Measurements from ENCODE around the gene GMCL2. TPM values are rescaled to one million over a fixed set of nuclear protein-coding genes. Genes with fewer than 3 reads are reported as not detected.

The GMCL2 gene
- total RNA-seq, 4 donors from 2014 or later = not detected

- TF ChIP-seq EP300 (IDR thresholded peaks at IDR 0.05; ENCODE audit: low read depth) (no peak), POLR2A (IDR thresholded peaks at IDR 0.05) (no peak), CTCF (IDR thresholded peaks at IDR 0.05) (no peak), POLR2AphosphoS5 (IDR thresholded peaks at IDR 0.05) (no peak)
- Histone ChIP-seq H3K4me1 (no peaks in the 10 kb centered on the region), H3K9me3 (no peaks in the 10 kb centered on the region), H3K27me3 (no peaks in the 10 kb centered on the region), H3K4me3 (no peak overlapping the region), H3K36me3 (no peaks in the 10 kb centered on the region), H3K27ac (no peak overlapping the region)
- WGBS, 2 donors (ENCODE audit: low coverage in 1 of 2) = 24 to 46% methylated on average over 3 to 4 of the region's 4 CpGs
- intact Hi-C loops (cut with DNase I; ENCODE audit: low total_unique reads) = no loop called here
- DNase-seq = no peak
- in situ Hi-C loops (cut with MboI; ENCODE audit: low pct_ligation_motif_present in 1 of 4, low pct_unique_long_range_greater_than_20kb in 1 of 4, low sequenced_read_pairs in 3 of 4) = no loop called here
These were observed 4.9 kb downstream of the GMCL2 start for GRCh38 chr5:178182158-178182876.

- Histone ChIP-seq H3K27ac (no peak overlapping the region), H3K27me3 (no peaks in the 10 kb centered on the region), H3K4me3 (no peak overlapping the region), H3K9me3 (no peaks in the 10 kb centered on the region), H3K4me1 (no peaks in the 10 kb centered on the region), H3K36me3 (no peaks in the 10 kb centered on the region)
- DNase-seq = no peak
- 41 to 57% methylated on average over 5 to 9 of the region's 9 CpGs for WGBS, 2 donors (ENCODE audit: low coverage in 1 of 2)
- intact Hi-C loops (cut with DNase I; ENCODE audit: low total_unique reads) = no loop called here
- TF ChIP-seq EP300 (IDR thresholded peaks at IDR 0.05; ENCODE audit: low read depth) = no peak
- no peak for TF ChIP-seq POLR2A (IDR thresholded peaks at IDR 0.05)
- TF ChIP-seq POLR2AphosphoS5 (IDR thresholded peaks at IDR 0.05) = no peak
- TF ChIP-seq CTCF (IDR thresholded peaks at IDR 0.05) = no peak
- in situ Hi-C loops (cut with MboI; ENCODE audit: low pct_ligation_motif_present in 1 of 4, low pct_unique_long_range_greater_than_20kb in 1 of 4, low sequenced_read_pairs in 3 of 4) = no loop called here
These were observed 6.9 kb downstream of the GMCL2 start for GRCh38 chr5:178180141-178180863.

GRCh38 chr5:178177569-178177968 is 9.6 kb downstream of the GMCL2 start:
- intact Hi-C loops (cut with DNase I; ENCODE audit: low total_unique reads) = no loop called here
- Histone ChIP-seq H3K36me3 (no peaks in the 10 kb centered on the region), H3K9me3 (no peaks in the 10 kb centered on the region), H3K27me3 (no peaks in the 10 kb centered on the region), H3K4me1 (no peaks in the 10 kb centered on the region), H3K4me3 (no peak overlapping the region), H3K27ac (no peak overlapping the region)
- TF ChIP-seq CTCF (IDR thresholded peaks at IDR 0.05) (no peak), POLR2A (IDR thresholded peaks at IDR 0.05) (no peak), POLR2AphosphoS5 (IDR thresholded peaks at IDR 0.05) (no peak), EP300 (IDR thresholded peaks at IDR 0.05; ENCODE audit: low read depth) (no peak)
- in situ Hi-C loops (cut with MboI; ENCODE audit: low pct_ligation_motif_present in 1 of 4, low pct_unique_long_range_greater_than_20kb in 1 of 4, low sequenced_read_pairs in 3 of 4) = no loop called here
- 90% methylated on average over 8 of the region's 8 CpGs; no CpG with 5 or more reads in 1 of the 2 donors for WGBS, 2 donors (ENCODE audit: low coverage in 1 of 2)
- DNase-seq = no peak

GRCh38 chr5:178176791-178177190 is 10.4 kb downstream of the GMCL2 start:
- no peak overlapping the region for H3K27ac ChIP-seq
- no peak for TF ChIP-seq EP300 (IDR thresholded peaks at IDR 0.05; ENCODE audit: low read depth)
- TF ChIP-seq CTCF (IDR thresholded peaks at IDR 0.05) = no peak
- TF ChIP-seq POLR2A (IDR thresholded peaks at IDR 0.05) = no peak
- TF ChIP-seq POLR2AphosphoS5 (IDR thresholded peaks at IDR 0.05) = no peak
- in situ Hi-C loops (cut with MboI; ENCODE audit: low pct_ligation_motif_present in 1 of 4, low pct_unique_long_range_greater_than_20kb in 1 of 4, low sequenced_read_pairs in 3 of 4) = no loop called here
- 76 to 81% methylated on average over 6 of the region's 6 CpGs for WGBS, 2 donors (ENCODE audit: low coverage in 1 of 2)
- no peaks in the 10 kb centered on the region for H3K4me1 ChIP-seq
- intact Hi-C loops (cut with DNase I; ENCODE audit: low total_unique reads) = no loop called here
- no peak overlapping the region for H3K4me3 ChIP-seq
- H3K9me3 ChIP-seq = no peaks in the 10 kb centered on the region
- no peaks in the 10 kb centered on the region for H3K36me3 ChIP-seq
- H3K27me3 ChIP-seq = no peaks in the 10 kb centered on the region
- DNase-seq = no peak

Measured in transverse colon (tissue), 4 donors.